ENCODE measurements around the gene KIAA1549. TPM values are rescaled to one million over a fixed set of nuclear protein-coding genes. Genes with fewer than 3 reads are reported as not detected.

The KIAA1549 gene
- total RNA-seq, 2 donors from 2014 or later, result 18.7 to 19.3 TPM

GRCh38 chr7:138867744-138868143 is 113.4 kb downstream of the KIAA1549 start:
- H3K27me3 Mint-ChIP-seq (ENCODE audit: insufficient read depth), result no peaks in the 10 kb centered on the region
- no peak overlapping the region for H3K4me3 Mint-ChIP-seq
- H3K9me3 ChIP-seq (ENCODE audit: control insufficient read depth, low read length), result no peaks in the 10 kb centered on the region
- WGBS, 2 experiments (ENCODE audit: insufficient coverage in 1 of 2, insufficient read length in 1 of 2), result 95% methylated on average over 9 to 19 of the region's 19 CpGs
- H3K4me3 ChIP-seq (ENCODE audit: low read length), result no peak overlapping the region
- peaks cover 38% of the 10 kb centered on the region for H3K36me3 ChIP-seq (ENCODE audit: control insufficient read depth, insufficient read depth, low read length)
- H3K36me3 Mint-ChIP-seq (ENCODE audit: low read depth), result peaks cover 69% of the 10 kb centered on the region
- no peak for TF ChIP-seq CTCF (conservative IDR thresholded peaks at IDR 0.05)
- peak; percentile 36 for DNase-seq
- H3K4me1 ChIP-seq (ENCODE audit: control insufficient read depth, insufficient read depth, low read length), result no peaks in the 10 kb centered on the region
- no peaks in the 10 kb centered on the region for H3K27me3 ChIP-seq (ENCODE audit: control insufficient read depth, insufficient read depth, low read length, poor library complexity, severe bottlenecking)
- H3K27ac ChIP-seq (ENCODE audit: low read depth, low read length), result no peak overlapping the region
- H3K9me3 Mint-ChIP-seq, result no peaks in the 10 kb centered on the region
- no peak overlapping the region for H3K9ac ChIP-seq (ENCODE audit: extremely low read depth, low read length, poor library complexity, severe bottlenecking)
- H3K27ac Mint-ChIP-seq, result no peak overlapping the region
- H3K4me1 Mint-ChIP-seq, result no peaks in the 10 kb centered on the region

- Mint-ChIP-seq H3K27ac (no peak overlapping the region), H3K36me3 (ENCODE audit: low read depth) (peaks cover 65% of the 10 kb centered on the region), H3K4me1 (no peaks in the 10 kb centered on the region), H3K4me3 (no peak overlapping the region), H3K27me3 (ENCODE audit: insufficient read depth) (no peaks in the 10 kb centered on the region), H3K9me3 (no peaks in the 10 kb centered on the region)
- no peak overlapping the region for H3K27ac ChIP-seq (ENCODE audit: low read depth, low read length)
- H3K27me3 ChIP-seq (ENCODE audit: control insufficient read depth, insufficient read depth, low read length, poor library complexity, severe bottlenecking), result no peaks in the 10 kb centered on the region
- no peak overlapping the region for H3K9ac ChIP-seq (ENCODE audit: extremely low read depth, low read length, poor library complexity, severe bottlenecking)
- no peak overlapping the region for H3K4me3 ChIP-seq (ENCODE audit: low read length)
- H3K9me3 ChIP-seq (ENCODE audit: control insufficient read depth, low read length), result no peaks in the 10 kb centered on the region
- peaks cover 38% of the 10 kb centered on the region for H3K36me3 ChIP-seq (ENCODE audit: control insufficient read depth, insufficient read depth, low read length)
- TF ChIP-seq CTCF (conservative IDR thresholded peaks at IDR 0.05), result no peak
- 91 to 95% methylated on average over 8 to 9 of the region's 9 CpGs for WGBS, 2 experiments (ENCODE audit: insufficient coverage in 1 of 2, insufficient read length in 1 of 2)
- no peaks in the 10 kb centered on the region for H3K4me1 ChIP-seq (ENCODE audit: control insufficient read depth, insufficient read depth, low read length)
- peak; percentile 44 for DNase-seq
Measured at GRCh38 chr7:138866353-138866752, 114.8 kb downstream of the KIAA1549 start.

GRCh38 chr7:138865843-138866242 is 115.3 kb downstream of the KIAA1549 start:
- H3K27ac Mint-ChIP-seq, result no peak overlapping the region

More at GRCh38 chr7:138865843-138866242, 115.3 kb downstream of the KIAA1549 start:
- DNase-seq, result peak; percentile 49
- Histone ChIP-seq H3K4me3 (ENCODE audit: low read length) (no peak overlapping the region), H3K9me3 (ENCODE audit: control insufficient read depth, low read length) (no peaks in the 10 kb centered on the region), H3K4me1 (ENCODE audit: control insufficient read depth, insufficient read depth, low read length) (no peaks in the 10 kb centered on the region), H3K27ac (ENCODE audit: low read depth, low read length) (no peak overlapping the region), H3K9ac (ENCODE audit: extremely low read depth, low read length, poor library complexity, severe bottlenecking) (no peak overlapping the region), H3K36me3 (ENCODE audit: control insufficient read depth, insufficient read depth, low read length) (peaks cover 37% of the 10 kb centered on the region), H3K27me3 (ENCODE audit: control insufficient read depth, insufficient read depth, low read length, poor library complexity, severe bottlenecking) (no peaks in the 10 kb centered on the region)
- Mint-ChIP-seq H3K4me1 (no peaks in the 10 kb centered on the region), H3K36me3 (ENCODE audit: low read depth) (peaks cover 66% of the 10 kb centered on the region), H3K4me3 (no peak overlapping the region), H3K9me3 (no peaks in the 10 kb centered on the region), H3K27me3 (ENCODE audit: insufficient read depth) (no peaks in the 10 kb centered on the region)
- 92 to 97% methylated on average over 3 to 4 of the region's 4 CpGs for WGBS, 2 experiments (ENCODE audit: insufficient coverage in 1 of 2, insufficient read length in 1 of 2)
- peak; percentile 49 for TF ChIP-seq CTCF (conservative IDR thresholded peaks at IDR 0.05)

Data from endodermal cell (in vitro differentiated cells).